ENCODE data around the gene MAN2C1. TPM values are rescaled to one million over a fixed set of nuclear protein-coding genes. Genes with fewer than 3 reads are reported as not detected.

Gene MAN2C1
- total RNA-seq, 2 donors from 2014 or later, result 115 to 176 TPM

- no peak for TF ChIP-seq CTCF (IDR thresholded peaks at IDR 0.05)
- H3K36me3 ChIP-seq, result no peaks in the 10 kb centered on the region
- H3K9ac ChIP-seq (ENCODE audit: low read depth in 2 of 2, low read length in 2 of 2), result no peak overlapping the region
Observed at GRCh38 chr15:75356517-75356916, 11.9 kb downstream of the MAN2C1 start.

GRCh38 chr15:75356006-75356405 is 12.4 kb downstream of the MAN2C1 start:
- no peak overlapping the region for H3K27ac ChIP-seq
- H3K9ac ChIP-seq (ENCODE audit: low read depth in 2 of 2, low read length in 2 of 2), result no peak overlapping the region
- H3K9me3 ChIP-seq, result no peaks in the 10 kb centered on the region
- H3K36me3 ChIP-seq, result no peaks in the 10 kb centered on the region
- TF ChIP-seq CTCF (IDR thresholded peaks at IDR 0.05), result no peak
- no peak overlapping the region for H3K4me3 ChIP-seq
- intact Hi-C loops (cut with DNase I), result no loop called here
- DNase-seq, result no peak
- H3K27me3 ChIP-seq, result no peaks in the 10 kb centered on the region
- no peaks in the 10 kb centered on the region for H3K4me1 ChIP-seq

More at GRCh38 chr15:75356517-75356916, 11.9 kb downstream of the MAN2C1 start:
- DNase-seq, result no peak
- no peak overlapping the region for H3K4me3 ChIP-seq
- no peaks in the 10 kb centered on the region for H3K27me3 ChIP-seq
- no peak overlapping the region for H3K27ac ChIP-seq
- intact Hi-C loops (cut with DNase I), result no loop called here
- H3K4me1 ChIP-seq, result no peaks in the 10 kb centered on the region
- no peaks in the 10 kb centered on the region for H3K9me3 ChIP-seq

GRCh38 chr15:75355369-75355768 is 13.0 kb downstream of the MAN2C1 start:
- no peak for DNase-seq
- no peak for TF ChIP-seq CTCF (IDR thresholded peaks at IDR 0.05)

GRCh38 chr15:75354454-75354853 is 14.0 kb downstream of the MAN2C1 start:
- intact Hi-C loops (cut with DNase I), result no loop called here

More at GRCh38 chr15:75355369-75355768, 13.0 kb downstream of the MAN2C1 start:
- no peaks in the 10 kb centered on the region for H3K4me1 ChIP-seq
- no peaks in the 10 kb centered on the region for H3K9me3 ChIP-seq
- no peak overlapping the region for H3K9ac ChIP-seq (ENCODE audit: low read depth in 2 of 2, low read length in 2 of 2)
- intact Hi-C loops (cut with DNase I), result no loop called here
- no peaks in the 10 kb centered on the region for H3K36me3 ChIP-seq
- H3K27me3 ChIP-seq, result no peaks in the 10 kb centered on the region
- no peak overlapping the region for H3K27ac ChIP-seq
- H3K4me3 ChIP-seq, result no peak overlapping the region

GRCh38 chr15:75353604-75354003 is 14.8 kb downstream of the MAN2C1 start:
- Histone ChIP-seq H3K36me3 (no peaks in the 10 kb centered on the region), H3K4me1 (peaks cover 5% of the 10 kb centered on the region), H3K27ac (no peak overlapping the region), H3K9ac (ENCODE audit: low read depth in 2 of 2, low read length in 2 of 2) (no peak overlapping the region), H3K27me3 (no peaks in the 10 kb centered on the region), H3K4me3 (no peak overlapping the region), H3K9me3 (no peaks in the 10 kb centered on the region)
- no peak for TF ChIP-seq CTCF (IDR thresholded peaks at IDR 0.05)
- intact Hi-C loops (cut with DNase I), result no loop called here
- DNase-seq, result no peak

More at GRCh38 chr15:75354454-75354853, 14.0 kb downstream of the MAN2C1 start:
- H3K27ac ChIP-seq, result no peak overlapping the region
- H3K9ac ChIP-seq (ENCODE audit: low read depth in 2 of 2, low read length in 2 of 2), result no peak overlapping the region
- no peak overlapping the region for H3K4me3 ChIP-seq
- H3K9me3 ChIP-seq, result no peaks in the 10 kb centered on the region
- no peak for DNase-seq
- no peak for TF ChIP-seq CTCF (IDR thresholded peaks at IDR 0.05)
- H3K36me3 ChIP-seq, result no peaks in the 10 kb centered on the region
- H3K27me3 ChIP-seq, result no peaks in the 10 kb centered on the region
- no peaks in the 10 kb centered on the region for H3K4me1 ChIP-seq
